H1 (cell line): Measurements from ENCODE around the gene RAD9A.

Experiments
- POLR2A ChIP-seq, 2 experiments: IDR thresholded peaks; 1 replicate in 1 of 2; 2 replicates in 1 of 2; pipeline ENCODE4 v1.6.1; 2011; ENCODE audit warnings: low read depth in 2 of 2, low read length in 2 of 2, mild to moderate bottlenecking in 2 of 2; ENCODE audit errors: control extremely low read depth in 1 of 2
- POLR2AphosphoS5 ChIP-seq: IDR thresholded peaks from 2 replicates; pipeline ENCODE4 v1.6.1; 2011; ENCODE audit warnings: low read depth, low read length
- TF ChIP-seq, protein P1 (sequence below), 3 experiments: IDR thresholded peaks; 1 replicate in 2 of 3; 2 replicates in 1 of 3; pipeline versions ENCODE4 v1.5.1 to v1.6.1; 2011; ENCODE audit warnings: low read length in 3 of 3, mild to moderate bottlenecking in 3 of 3, inconsistent platforms in 2 of 3, low read depth in 1 of 3, moderate library complexity in 1 of 3; ENCODE audit not compliant: insufficient read depth in 1 of 3; ENCODE audit errors: control extremely low read depth in 1 of 3

DNA sequence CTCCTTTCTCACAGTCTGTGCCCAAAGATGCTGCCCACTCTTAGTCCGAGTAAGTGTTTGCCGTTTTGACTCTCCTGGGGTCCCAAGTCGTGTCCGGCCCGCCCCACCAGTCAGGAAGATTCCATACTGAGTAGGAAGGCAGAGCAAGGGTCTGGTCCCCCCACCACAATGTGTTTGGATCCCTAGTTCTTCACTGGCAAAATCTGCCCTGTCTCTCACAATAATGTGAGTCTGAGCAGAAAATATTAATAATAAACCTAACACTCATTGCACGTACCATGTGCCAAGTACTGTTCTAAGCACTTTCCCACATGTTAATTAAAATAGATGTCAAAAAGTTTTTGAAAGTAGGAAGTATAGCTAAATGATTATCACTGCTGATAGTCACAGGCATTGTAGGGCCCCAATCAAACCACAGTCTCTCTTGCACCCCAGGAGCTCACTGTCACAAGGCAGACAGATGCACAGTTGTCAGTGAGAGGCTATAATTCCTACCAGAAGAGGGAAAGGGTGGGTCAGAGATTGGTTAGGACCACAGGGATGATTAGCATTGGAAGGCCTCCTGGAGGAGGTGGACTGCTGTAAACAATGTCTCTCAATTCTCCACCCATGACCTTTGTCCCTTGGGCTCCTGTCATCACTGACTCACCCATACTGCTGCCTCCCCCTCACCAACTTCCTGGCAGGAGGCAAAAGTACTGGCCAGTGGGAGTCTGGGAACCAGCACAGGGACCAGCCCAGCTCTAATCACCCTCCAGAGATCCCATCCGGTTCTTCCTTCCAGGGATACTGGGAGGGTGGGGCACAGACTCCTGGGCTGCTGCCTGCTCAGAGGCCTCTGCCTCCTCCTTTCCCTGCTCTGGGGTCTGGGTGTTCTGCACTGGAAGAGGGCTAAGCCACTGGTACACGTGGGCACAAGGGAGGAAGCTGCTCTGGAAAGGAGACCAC is 37.4 kb upstream of the RAD9A start:
- no peak for TF ChIP-seq POLR2A (IDR thresholded peaks at IDR 0.05; ENCODE audit: control extremely low read depth in 1 of 2, low read depth in 2 of 2, low read length in 2 of 2)
- TF ChIP-seq POLR2AphosphoS5: no peak
- TF ChIP-seq, protein P1, sequence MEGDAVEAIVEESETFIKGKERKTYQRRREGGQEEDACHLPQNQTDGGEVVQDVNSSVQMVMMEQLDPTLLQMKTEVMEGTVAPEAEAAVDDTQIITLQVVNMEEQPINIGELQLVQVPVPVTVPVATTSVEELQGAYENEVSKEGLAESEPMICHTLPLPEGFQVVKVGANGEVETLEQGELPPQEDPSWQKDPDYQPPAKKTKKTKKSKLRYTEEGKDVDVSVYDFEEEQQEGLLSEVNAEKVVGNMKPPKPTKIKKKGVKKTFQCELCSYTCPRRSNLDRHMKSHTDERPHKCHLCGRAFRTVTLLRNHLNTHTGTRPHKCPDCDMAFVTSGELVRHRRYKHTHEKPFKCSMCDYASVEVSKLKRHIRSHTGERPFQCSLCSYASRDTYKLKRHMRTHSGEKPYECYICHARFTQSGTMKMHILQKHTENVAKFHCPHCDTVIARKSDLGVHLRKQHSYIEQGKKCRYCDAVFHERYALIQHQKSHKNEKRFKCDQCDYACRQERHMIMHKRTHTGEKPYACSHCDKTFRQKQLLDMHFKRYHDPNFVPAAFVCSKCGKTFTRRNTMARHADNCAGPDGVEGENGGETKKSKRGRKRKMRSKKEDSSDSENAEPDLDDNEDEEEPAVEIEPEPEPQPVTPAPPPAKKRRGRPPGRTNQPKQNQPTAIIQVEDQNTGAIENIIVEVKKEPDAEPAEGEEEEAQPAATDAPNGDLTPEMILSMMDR (IDR thresholded peaks at IDR 0.05; ENCODE audit: control extremely low read depth in 1 of 3, insufficient read depth in 1 of 3, low read depth in 1 of 3, low read length in 3 of 3): no peak
